K562 (cell line): Measurements from ENCODE around the gene PALM3. TPM values are rescaled to one million over a fixed set of nuclear protein-coding genes. Genes with fewer than 3 reads are reported as not detected.

ENCODE experiments used
- ATAC-seq: fragments of 200-7000 bp; cut with Tn5 transposase; 3 replicates; pipeline ENCODE4 v1.9.1; 2020; ENCODE audit warnings: moderate library complexity
- BruUV-seq: library from RNA; stranded (reverse); fragments of 400-500 nt; replicated peaks from 2 replicates; lab custom pipeline; 2021; lab: Mats Ljungman, UMichigan
- CTCF ChIA-PET: fragments of 300-600 bp; formaldehyde crosslinking; extraction: SDS; loops from one replicate; lab custom pipeline; 2021; ENCODE audit warnings: low intra/inter-chr PET ratio; lab: Yijun Ruan, JAX
- POLR2A ChIA-PET: fragments of 300-600, 350-650 bp; sonication (Branson Sonifier 250); formaldehyde crosslinking; extraction: SDS; loops from one replicate; lab custom pipeline; 2021; ENCODE audit warnings: antibody characterized with exemption, inconsistent platforms; lab: Yijun Ruan, JAX
- DNase-seq, 4 experiments: peaks; one replicate each; pipeline versions ENCODE4 v3.0.0 to v3.0.0-alpha.2; 2011 to 2018; ENCODE audit warnings: low spot score in 3 of 4, mixed read lengths in 3 of 4; ENCODE audit errors: extremely low read depth in 1 of 4
- FAIRE-seq: peaks from 2 replicates; lab custom pipeline; 2011; peaks lifted over from hg19 to GRCh38; lab: Jason Lieb, UNC
- H2AFZ ChIP-seq: 2 replicates; pipeline ENCODE4 v1.6.0; 2011; ENCODE audit warnings: low read depth, low read length, control low read depth, inconsistent platforms
- H3K27ac ChIP-seq: fragments of 200-600 bp; 3 replicates; pipeline ENCODE4 v1.8.0; 2011; ENCODE audit warnings: low read depth, mild to moderate bottlenecking, control low read depth, inconsistent platforms, low read length, moderate library complexity, mixed read lengths; ENCODE audit errors: extremely low read depth
- H3K27me3 ChIP-seq, 2 experiments: fragments of 300-600 bp in 1 of 2; 2 replicates in 1 of 2; 3 replicates in 1 of 2; pipeline versions ENCODE4 v1.6.0 to v1.8.0; 2011; ENCODE audit warnings: inconsistent platforms in 2 of 2, low read length in 2 of 2, mild to moderate bottlenecking in 1 of 2, mixed read lengths in 1 of 2, moderate library complexity in 1 of 2; ENCODE audit not compliant: control insufficient read depth in 2 of 2, insufficient read depth in 2 of 2
- H3K36me3 ChIP-seq: fragments of 300-600 bp; 3 replicates; pipeline ENCODE4 v1.8.0; 2011; ENCODE audit warnings: mild to moderate bottlenecking, low read length, inconsistent platforms; ENCODE audit not compliant: control insufficient read depth, insufficient read depth
- H3K4me1 ChIP-seq, 2 experiments: fragments of 200-600 bp in 1 of 2; replicated peaks in 1 of 2; 2 replicates in 1 of 2; 3 replicates in 1 of 2; pipeline versions ENCODE4 v1.5.1 to v1.8.0; 2011; ENCODE audit warnings: inconsistent platforms in 2 of 2, low read length in 2 of 2, mild to moderate bottlenecking in 1 of 2, mixed read lengths in 1 of 2, moderate library complexity in 1 of 2; ENCODE audit not compliant: control insufficient read depth in 2 of 2, insufficient read depth in 2 of 2
- H3K4me2 ChIP-seq: 2 replicates; pipeline ENCODE4 v1.6.1; 2011; ENCODE audit warnings: low read length, control low read depth, inconsistent platforms, mixed read lengths; ENCODE audit not compliant: insufficient read depth
- H3K4me3 ChIP-seq: fragments of 200-600 bp; sonication (generic), shearing (Covaris generic); 2 replicates; pipeline ENCODE4 v1.5.1; 2016; ENCODE audit warnings: control low read depth, inconsistent platforms
- H3K79me2 ChIP-seq: fragments of 200-600 bp; 3 replicates; pipeline ENCODE4 v1.8.0; 2011; ENCODE audit warnings: low read length, inconsistent platforms; ENCODE audit not compliant: control insufficient read depth, insufficient read depth
- H3K9ac ChIP-seq, 2 experiments: 2 replicates each; pipeline versions ENCODE4 v1.6.0 to v1.6.1; 2011; ENCODE audit warnings: low read depth in 2 of 2, low read length in 2 of 2, control low read depth in 1 of 2, inconsistent platforms in 1 of 2, mild to moderate bottlenecking in 1 of 2, mixed read lengths in 1 of 2; ENCODE audit not compliant: insufficient read depth in 1 of 2
- H3K9me1 ChIP-seq: one replicate; pipeline ENCODE4 v1.6.0; 2011; ENCODE audit warnings: inconsistent platforms, mild to moderate bottlenecking, low read length, moderate library complexity; ENCODE audit not compliant: control insufficient read depth, insufficient read depth
- H3K9me3 ChIP-seq: replicated peaks from 2 replicates; pipeline ENCODE4 v1.5.1; 2011; ENCODE audit warnings: low read depth, low read length, inconsistent platforms; ENCODE audit not compliant: control insufficient read depth, insufficient read depth
- H4K20me1 ChIP-seq: replicated peaks from 2 replicates; pipeline ENCODE4 v1.6.1; 2011; ENCODE audit warnings: low read length, inconsistent platforms, mixed read lengths; ENCODE audit not compliant: control insufficient read depth, insufficient read depth
- EGR1 ChIP-seq: fragments of 450-650 bp; conservative IDR thresholded peaks from 2 replicates; pipeline ENCODE4 v1.6.1; 2017; ENCODE audit warnings: mild to moderate bottlenecking
- ELF1 ChIP-seq: fragments of 200-800 bp; sonication (Bioruptor generic); IDR thresholded peaks from 2 replicates; pipeline ENCODE4 v1.6.1; 2016; ENCODE audit warnings: missing genetic modification characterization, missing compliant biosample characterization
- MED1 ChIP-seq: sonication (generic); formaldehyde crosslinking; IDR thresholded peaks from 2 replicates; pipeline ENCODE4 v1.8.1; 2023; ENCODE audit warnings: missing genetic modification reagents, borderline replicate concordance
- MGA ChIP-seq: fragments of 450-650 bp; IDR thresholded peaks from 2 replicates; pipeline ENCODE4 v1.6.1; 2016; ENCODE audit warnings: mild to moderate bottlenecking, moderate library complexity
- PYGO2 ChIP-seq: fragments of 450-650 bp; IDR thresholded peaks from 2 replicates; pipeline ENCODE4 v1.6.1; 2016; ENCODE audit warnings: mild to moderate bottlenecking, missing genetic modification characterization, moderate library complexity, missing compliant biosample characterization
- WGBS: fragments of 100-300 bp; shearing (Covaris generic); methylation state at CpG from one replicate; pipeline ENCODE4 v1.1.6; 2016; ENCODE audit warnings: low coverage, mixed read lengths; ENCODE audit not compliant: insufficient coverage; ENCODE audit errors: missing lambda C conversion rate; 5-methylcytosine and 5-hydroxymethylcytosine counted together
- in situ Hi-C: fragments of 300-500 bp; cut with MboI; formaldehyde crosslinking; loops from 4 replicates; pipeline ENCODE4 v1.15.0; 2018; ENCODE audit warnings: inconsistent platforms, mixed read lengths
- intact Hi-C: fragments of 100-400 bp; cut with micrococcal nuclease; formaldehyde crosslinking; loops from 2 replicates; pipeline ENCODE4 v1.14.2; 2022
- polyA plus RNA-seq, 8 experiments: library from polyadenylated mRNA; depleted of rRNA in 4 of 8; stranded (reverse) in 5 of 8; unstranded in 3 of 8; fragments of >200 nt; fragmentation: Nextera tagmentation in 2 of 8; fragmentation: Illumina TruSeq in 1 of 8; extraction: Ambion mirVana in 2 of 8; extraction: Trizol in 1 of 8; gene quantifications; 2 replicates each; pipeline versions ENCODE4 v1.2.1 to v1.2.3, GENCODE V29; 2011 to 2014; ENCODE audit warnings: inconsistent platforms in 1 of 8, missing spikeins in 1 of 8
- total RNA-seq, 7 experiments: library from RNA; depleted of rRNA in 6 of 7; stranded (reverse); fragments of >200 nt in 6 of 7; fragmentation: Illumina TruSeq in 2 of 7; extraction: Trizol in 2 of 7; gene quantifications; 2 replicates each; pipeline versions ENCODE4 v1.2.1 to v1.2.3, GENCODE V29; 2011 to 2021; ENCODE audit warnings: low replicate concordance in 1 of 7
- TF ChIP-seq, protein P1 (sequence below): fragments of 250-450 bp; sonication (Bioruptor Pico); IDR thresholded peaks from 2 replicates; pipeline ENCODE4 v1.4.0; 2020; ENCODE audit warnings: borderline replicate concordance

Gene PALM3
- total and polyA plus RNA-seq, 9 of the 15 experiments (the other 6 are each of a cell fraction or from before 2014, with no cell fraction given), result 0.07 to 9.3 (median 3.3) TPM

DNA sequence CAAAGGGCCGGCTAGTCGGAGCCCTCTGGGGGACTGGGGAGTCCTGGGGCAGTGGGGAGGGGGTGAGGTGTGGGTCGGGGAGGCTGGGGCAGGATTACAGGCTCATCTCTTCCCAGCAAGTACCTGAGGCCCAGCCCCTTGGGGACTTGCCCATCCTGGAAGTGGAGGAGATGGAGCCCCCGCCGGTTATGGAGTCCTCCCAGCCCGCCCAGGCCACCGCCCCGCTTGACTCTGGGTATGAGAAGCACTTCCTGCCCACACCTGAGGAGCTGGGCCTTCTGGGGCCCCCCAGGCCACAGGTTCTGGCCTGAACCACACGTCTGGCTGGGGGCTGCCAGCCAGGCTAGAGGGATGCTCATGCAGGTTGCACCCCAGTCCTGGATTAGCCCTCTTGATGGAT lies 9.9 kb downstream of the PALM3 start:
- ATAC-seq (no peak), DNase-seq (peak in 2 of 4 experiments; percentile 5 to 6), FAIRE-seq (no peak)
- Histone ChIP-seq H3K27ac (no peak overlapping the region), H3K27me3 (no peaks in the 10 kb centered on the region), H3K9me1 (no peaks in the 10 kb centered on the region), H3K4me3 (no peak overlapping the region), H4K20me1 (no peaks in the 10 kb centered on the region), H3K9ac (no peak overlapping the region), H3K36me3 (peaks cover 23% of the 10 kb centered on the region; the same call in 2 of the 3 replicates), H3K79me2 (no peaks in the 10 kb centered on the region), H3K4me1 (peaks cover 0 to 35% of the 10 kb centered on the region in 2 experiments; a peak in 3 of 5 replicates), H3K9me3 (peaks cover 4% of the 10 kb centered on the region), H3K4me2 (no peak overlapping the region), H2AFZ (no peak overlapping the region)
- 0% methylated on average over 1 of the region's 9 CpGs for WGBS
- intact Hi-C loops (no loop called here), in situ Hi-C loops (loop anchor here (25.0 kb wide), 1 partner anchor 465 kb away; no protein-coding TSS in a partner anchor)
- no TSS peak for BruUV-seq
- ChIA-PET POLR2A (interaction anchor here (0.7 kb wide), 1 partner anchor 103 kb away, joined by 3 read pairs; no protein-coding TSS in a partner anchor), CTCF (no interaction called here)
- TF ChIP-seq MED1 (CRISPR knock-in tag) (no peak), ELF1 (tag) (no peak), PYGO2 (no peak), EGR1 (no peak), MGA (no peak)
- TF ChIP-seq, protein P1, sequence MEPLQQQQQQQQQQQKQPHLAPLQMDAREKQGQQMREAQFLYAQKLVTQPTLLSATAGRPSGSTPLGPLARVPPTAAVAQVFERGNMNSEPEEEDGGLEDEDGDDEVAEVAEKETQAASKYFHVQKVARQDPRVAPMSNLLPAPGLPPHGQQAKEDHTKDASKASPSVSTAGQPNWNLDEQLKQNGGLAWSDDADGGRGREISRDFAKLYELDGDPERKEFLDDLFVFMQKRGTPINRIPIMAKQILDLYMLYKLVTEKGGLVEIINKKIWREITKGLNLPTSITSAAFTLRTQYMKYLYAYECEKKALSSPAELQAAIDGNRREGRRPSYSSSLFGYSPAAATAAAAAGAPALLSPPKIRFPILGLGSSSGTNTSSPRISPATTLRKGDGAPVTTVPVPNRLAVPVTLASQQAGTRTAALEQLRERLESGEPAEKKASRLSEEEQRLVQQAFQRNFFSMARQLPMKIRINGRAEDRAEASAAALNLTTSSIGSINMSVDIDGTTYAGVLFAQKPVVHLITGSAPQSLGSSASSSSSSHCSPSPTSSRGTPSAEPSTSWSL (CRISPR knock-in tag), result no peak
